Measurements from ENCODE around the gene DAB1.

- peak; percentile 18 for TF ChIP-seq CTCF (IDR thresholded peaks at IDR 0.05)
- no peak for TF ChIP-seq EZH2phosphoT487 (IDR thresholded peaks at IDR 0.05)
These were observed 83.4 kb downstream of the DAB1 start for GRCh38 chr1:57340334-57341070.

Measured in neural progenitor cell (in vitro differentiated cells).